ENCODE data around the gene RASSF7.
"Not testable (repeated sequence)": the region's sequence is repeated elsewhere in the genome, so short reads cannot be mapped to it uniquely, and the experiment has no call there.

The RASSF7 gene, protein sequence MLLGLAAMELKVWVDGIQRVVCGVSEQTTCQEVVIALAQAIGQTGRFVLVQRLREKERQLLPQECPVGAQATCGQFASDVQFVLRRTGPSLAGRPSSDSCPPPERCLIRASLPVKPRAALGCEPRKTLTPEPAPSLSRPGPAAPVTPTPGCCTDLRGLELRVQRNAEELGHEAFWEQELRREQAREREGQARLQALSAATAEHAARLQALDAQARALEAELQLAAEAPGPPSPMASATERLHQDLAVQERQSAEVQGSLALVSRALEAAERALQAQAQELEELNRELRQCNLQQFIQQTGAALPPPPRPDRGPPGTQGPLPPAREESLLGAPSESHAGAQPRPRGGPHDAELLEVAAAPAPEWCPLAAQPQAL

DNA sequence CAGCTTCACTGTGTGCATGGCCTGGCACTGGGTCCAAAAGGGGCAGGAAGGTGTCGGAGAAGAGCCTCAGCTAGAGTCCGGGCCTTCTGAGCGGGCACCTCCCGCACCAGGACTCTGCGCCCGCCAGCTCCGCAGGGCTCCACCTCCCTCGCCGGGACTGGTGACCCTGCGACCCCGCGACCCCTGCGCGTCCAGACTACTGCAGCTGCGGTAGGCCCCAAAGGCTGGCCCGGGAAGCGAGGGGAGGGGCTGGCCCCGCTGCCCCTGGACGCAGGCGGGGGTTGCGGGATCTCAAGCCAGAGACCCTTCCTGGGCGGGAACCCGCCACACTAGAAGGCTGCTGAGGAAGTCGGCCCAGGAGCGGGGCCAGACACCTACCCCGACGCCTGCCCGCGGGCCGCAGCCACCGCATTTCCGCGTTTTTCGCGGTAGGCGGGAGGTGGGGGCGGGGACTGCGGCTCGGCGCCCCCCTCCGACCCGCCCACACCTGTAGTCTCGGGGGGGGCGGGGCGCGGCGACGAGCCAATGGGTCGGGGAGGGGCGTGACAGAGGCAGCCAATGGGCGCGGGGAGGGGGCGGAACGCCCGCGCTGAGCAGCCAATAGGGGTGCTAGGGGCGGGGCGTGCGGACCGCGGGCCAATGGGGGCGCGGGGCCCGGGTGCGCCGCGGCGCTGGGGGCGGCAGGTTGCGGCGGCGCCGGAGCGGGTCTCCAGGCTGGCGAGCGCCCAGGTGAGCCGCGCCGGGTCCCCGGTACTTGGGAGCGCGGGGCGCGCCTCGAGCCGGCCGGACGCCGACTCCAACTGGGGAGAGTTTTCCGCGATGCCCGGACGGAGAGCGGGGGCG lies at the start of gene RASSF7, which contains the start of gene LMNTD2:
RASSF7 (plus strand) TSS at position 666 of the 843 bp plus-strand sequence. CDS start 799 bp downstream, outside the sequence.
LMNTD2 (minus strand) TSS at position 434 of the 843 bp plus-strand sequence; CDS start at position 412, 22 bp downstream.
- DNase-seq = peak; percentile 25

DNA sequence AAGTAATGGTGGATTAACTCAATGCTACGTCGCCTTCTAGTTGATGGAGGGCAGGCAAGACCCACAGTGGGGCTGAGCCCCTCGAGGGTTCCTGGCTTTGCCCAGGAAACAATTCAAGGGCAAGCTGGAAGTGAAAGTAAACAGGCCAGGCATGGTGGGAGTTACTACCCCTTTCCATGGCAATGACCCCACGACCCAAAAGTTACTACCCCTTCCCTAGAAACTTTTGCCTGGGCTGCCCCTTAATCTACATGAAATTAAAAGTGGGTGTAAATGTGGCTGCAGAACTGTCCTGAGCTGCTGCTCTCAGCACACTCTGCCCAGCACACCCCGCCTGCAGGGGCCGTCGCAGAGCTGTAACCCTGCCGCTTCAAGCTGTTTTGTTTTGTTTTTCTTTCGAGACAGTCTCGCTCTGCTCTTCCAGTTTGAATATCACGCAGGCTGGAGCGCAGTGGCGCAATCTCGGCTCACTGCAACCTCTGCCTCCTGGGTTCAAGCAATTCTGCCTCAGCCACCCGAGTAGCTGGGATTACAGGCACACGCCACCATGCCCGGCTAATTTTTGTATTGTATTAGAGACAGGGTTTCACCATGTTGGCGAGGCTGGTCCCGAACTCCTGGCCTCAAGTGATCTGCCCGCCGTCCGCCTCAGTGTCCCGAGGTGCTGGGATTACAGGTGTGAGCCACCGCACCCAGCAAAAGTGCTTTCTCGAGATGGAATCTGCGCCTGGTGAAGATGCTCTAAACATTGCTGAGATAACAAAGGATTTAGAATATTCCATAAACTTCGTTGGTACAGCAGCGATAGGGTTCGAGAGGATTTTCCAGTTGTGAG lies 47.8 kb upstream of the RASSF7 start:
- DNase-seq = no peak

DNA sequence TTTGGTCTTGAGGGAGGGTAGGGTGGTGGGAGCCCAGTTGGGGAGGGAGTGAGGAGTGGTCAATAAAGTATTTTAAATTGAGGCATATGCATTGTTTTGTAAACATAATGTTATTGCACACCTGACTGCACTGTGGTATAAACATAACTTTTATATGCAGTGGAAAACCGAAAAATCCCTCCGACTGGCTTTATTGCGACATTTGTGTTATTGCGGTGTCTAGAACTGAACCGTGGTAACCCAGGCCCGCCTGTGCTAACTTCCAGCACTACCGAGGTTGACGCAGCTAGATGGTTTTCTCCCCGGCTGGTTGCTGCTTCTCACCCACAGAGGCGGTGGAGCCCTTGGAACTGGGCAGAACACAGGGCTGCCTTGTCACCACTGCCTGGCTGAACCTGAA lies 46.2 kb upstream of the RASSF7 start:
- DNase-seq = no peak

DNA sequence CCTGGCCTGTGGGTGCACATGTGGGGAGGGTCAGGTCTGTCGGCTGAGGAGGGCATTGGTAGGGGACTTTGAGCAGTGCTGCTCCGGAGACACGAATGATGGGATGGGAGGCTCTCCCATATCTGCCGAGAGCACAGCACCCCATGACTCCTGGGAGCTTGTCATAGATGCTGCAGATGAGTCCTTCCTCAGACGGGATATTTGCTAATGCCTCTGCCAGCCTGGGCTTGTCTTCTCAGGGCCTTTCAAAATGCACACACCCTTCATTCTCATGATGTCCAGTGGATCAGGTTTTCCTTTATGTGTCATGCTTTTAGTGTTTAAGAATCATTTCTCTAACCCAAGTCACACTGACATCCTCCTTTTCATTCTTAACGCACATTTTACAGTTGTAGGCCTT lies 45.6 kb upstream of the RASSF7 start:
- no peak for DNase-seq

DNA sequence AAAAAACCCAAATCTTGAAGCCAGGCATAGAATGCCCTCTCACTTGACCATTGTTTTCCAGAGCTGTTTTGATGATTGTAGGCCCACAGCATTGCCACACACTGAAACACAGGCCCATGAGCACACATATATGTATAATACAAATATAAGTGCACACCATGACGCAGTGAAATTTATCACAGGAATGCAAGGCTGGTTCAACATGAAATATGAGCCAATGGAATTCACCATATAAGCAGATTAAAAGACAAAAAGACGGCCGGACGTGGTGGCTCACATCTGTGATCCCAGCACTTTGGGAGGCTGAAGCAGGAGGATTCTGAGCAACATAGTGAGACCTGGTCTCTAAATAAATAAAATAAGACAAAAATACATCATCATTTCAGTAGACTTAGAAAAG lies 44.4 kb upstream of the RASSF7 start:
- no peak for DNase-seq

DNA sequence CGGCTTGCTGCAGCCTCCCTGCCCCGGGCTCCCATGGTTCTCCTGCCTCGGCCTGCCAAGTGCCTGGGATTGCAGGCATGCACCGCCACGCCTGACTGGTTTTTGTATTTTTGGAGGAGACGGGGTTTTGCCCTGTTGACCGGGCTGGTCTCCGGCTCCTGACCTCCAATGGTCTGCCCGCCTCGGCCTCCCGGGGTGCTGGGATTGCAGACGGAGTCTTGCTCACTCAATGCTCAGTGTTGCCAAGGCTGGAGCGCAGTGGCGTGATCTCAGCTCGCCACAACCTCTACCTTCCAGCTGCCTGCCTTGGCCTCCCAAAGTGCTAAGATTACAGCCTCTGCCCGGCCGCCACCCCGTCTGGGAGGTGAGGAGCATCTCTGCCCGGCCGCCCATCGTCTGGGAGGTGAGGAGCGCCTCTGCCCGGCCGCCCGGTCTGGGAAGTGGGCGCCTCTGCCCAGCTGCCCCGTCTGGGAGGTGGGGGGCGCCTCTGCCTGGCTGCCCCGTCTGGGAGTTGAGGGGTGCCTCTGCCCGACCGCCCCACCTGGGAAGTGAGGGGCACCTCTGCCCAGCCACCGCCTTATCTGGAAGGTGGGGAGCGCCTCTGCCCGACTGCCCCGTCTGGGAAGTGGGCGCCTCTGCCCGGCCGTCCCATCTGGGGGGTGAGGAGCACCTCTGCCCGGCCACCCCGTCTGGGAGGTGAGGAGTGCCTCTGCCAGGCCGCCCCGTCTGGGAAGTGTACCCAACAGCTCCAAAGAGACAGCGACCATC lies 43.7 kb upstream of the RASSF7 start:
- not testable (repeated sequence) for DNase-seq

DNA sequence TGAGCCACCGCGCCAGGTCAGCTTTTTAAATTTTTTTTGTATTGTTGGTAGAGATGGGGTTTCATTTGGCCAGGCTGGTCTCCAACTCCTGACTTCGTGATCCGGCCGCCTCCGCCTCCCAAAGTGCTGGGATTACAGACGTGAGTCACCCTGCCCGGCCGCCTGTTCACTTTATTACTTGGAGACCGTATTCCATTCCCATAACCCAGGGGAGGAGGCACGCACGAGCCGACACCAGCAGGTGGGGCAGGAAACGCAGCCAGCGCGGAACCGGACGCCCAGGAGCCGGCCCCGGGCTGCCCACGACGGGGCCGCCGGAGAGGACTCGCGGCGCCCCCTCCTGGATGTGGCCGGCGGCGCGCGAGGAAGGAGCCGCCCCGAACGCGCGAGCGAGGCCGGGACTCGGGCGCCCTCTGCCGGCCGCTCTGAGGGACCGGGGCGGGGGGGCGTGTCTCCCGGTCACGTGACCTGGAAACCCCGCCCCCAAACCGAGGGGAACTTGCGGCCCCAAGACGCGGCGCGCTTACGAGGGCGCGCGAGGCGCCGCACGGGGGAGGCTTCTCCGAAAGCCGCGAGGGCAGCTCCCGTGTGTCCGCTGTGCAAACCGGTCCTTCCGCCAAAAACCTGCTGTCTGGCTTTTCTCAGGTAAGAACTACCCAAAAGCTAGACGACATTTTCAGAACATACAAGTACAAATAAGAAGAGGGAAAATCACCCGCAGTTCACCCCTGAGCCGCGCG lies 42.1 kb upstream of the RASSF7 start:
- DNase-seq = peak; percentile 78

DNA sequence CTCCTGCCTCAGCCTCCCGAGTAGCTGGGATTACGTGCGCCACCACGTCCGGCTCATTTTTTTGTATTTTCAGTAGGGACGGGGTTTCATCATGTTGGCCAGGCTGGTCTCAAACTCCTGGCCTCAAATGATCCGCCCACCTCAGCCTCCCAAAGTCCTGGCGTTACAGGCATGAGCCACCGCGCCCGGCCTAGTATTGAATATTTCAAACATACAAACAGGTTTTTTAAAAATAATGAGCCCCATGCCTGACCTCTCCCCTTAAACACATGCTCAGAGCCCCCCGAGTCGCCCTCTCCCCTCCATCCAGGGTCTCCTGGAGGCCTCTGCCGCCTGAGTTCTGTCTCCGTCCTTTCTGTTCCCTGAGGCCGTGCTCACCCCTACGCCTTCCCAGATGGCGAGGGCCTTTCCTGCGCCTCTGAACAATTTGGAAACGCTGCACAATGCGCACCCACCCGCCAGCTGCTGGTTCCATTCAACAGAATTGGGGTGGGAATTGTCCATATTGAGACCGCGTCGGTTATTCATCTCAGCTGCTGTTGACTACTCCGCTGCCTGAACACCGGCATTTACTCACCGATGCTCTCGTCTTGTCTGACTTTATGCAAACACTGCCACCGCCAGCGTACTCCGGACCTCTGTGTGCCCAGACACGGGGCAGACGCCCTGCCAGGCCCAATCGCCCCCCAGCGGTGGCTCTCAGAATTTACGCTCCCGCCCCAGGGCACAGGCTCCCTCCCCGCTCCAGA lies 40.2 kb upstream of the RASSF7 start:
- DNase-seq = no peak

DNA sequence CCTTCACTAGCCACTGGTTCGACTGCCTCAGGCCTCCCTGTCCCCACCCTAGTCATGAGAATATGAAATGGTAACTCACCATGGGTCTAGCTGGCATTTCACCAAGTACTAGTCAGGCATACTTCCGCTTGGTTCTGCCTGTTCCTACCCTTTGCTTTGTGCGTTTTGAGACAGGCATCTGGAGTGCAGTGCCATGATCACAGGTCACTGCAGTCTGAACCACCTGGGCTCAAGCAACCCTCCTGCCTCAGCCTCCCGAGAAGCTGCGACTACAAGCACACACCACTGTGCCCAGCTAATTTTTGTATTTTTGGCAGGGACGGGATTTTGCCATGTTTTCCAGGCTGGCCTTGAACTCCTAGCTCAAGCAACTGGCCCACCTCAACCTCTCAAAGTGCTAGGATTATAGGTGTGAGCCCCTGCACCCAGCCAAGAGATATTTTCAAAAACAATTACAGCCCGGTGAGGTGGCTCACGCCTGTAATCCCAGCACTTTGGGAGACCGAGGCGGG lies 39.5 kb upstream of the RASSF7 start:
- no peak for DNase-seq

DNA sequence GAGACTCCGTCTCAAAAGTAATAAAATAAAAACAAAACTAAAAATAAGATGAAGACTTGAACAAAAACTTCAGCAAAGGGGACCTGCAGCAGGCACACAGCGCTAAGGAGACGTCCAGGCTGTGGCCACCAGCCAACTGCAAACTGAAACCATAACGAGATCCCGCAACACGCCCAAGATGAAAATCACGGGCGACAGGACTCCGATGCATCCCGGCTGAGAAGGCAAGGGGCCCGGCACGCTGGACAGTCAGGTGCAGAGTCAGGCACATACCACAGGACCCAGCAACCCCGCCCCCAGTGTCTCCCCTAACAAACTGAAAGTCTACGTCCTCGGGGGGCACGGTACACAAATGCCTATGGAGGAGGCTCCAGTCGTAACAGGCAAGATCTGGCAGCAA lies 34.6 kb upstream of the RASSF7 start:
- no peak for DNase-seq

DNA sequence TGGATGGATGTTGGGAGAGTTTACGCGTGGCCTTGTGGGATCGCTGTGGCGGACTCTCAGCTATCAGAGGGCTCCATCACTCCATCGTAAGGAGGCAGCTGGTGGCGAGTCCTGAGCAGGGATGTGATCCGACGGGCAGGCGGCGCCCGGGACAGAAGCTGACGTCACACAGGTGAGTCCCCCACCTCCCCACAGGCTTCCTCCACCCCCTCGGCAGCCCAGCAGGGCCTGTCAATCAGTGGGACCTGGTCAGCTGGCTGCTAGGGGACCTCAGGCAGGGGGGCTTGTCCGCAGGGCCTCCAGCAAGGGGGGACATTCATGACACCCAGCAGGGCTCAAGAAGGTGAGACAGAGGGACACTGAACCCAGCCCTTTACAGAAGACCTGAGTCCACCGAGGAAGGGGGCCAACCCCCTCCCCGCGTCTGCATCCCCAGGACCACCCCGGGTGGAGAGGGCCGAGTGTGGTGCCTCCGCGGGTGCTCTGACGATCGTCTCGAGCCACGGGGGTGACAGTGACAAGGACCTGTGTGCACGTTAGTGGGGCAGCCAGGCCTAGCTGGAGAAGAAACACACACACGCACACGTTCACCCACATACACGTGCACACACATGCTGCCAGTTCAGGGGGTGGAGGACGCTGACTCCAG lies 32.5 kb upstream of the RASSF7 start:
- DNase-seq = no peak

DNA sequence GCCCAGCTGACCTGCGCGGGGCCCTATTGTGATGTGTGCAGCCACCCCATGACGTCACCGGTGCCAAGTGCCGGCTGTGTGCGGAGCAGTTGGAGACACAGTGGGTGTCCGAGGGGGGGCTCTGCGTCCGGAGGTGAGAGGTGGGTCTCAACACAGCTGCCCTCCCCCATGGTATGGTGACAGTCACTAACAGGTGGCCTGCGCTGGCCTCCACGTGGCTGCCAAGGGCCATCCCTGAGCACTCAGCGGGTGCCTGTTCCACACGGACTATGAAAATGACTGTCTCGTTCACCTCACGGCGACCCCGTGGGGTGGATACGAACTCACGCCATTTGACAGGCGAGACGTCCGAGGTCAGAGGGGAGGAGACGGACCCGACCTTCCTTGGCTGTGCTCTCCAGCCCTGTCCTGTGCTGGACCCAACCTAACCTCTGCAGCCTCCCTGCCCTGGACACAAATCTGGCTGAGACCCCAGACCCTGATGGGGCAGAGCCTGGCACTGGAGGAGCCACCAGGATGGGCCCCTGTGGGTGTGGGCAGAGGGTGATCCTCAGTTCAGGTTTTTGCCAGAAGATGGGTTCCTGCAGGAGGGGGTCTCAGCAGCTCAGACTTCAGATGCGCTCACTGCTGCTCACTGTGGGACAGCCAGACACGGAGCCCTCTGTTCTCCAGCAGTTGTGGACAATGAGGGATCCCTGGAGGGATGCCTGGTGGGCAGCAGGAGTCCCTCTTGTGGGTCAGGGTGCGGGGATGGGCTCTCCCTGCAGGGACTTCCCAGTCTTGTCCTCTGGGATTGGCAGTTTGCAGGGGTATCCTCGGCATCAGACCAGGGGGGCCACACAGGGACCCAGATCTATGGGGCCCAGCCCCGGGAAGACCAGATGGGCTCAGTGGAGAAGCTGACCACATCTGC lies 31.7 kb upstream of the RASSF7 start:
- DNase-seq = no peak

DNA sequence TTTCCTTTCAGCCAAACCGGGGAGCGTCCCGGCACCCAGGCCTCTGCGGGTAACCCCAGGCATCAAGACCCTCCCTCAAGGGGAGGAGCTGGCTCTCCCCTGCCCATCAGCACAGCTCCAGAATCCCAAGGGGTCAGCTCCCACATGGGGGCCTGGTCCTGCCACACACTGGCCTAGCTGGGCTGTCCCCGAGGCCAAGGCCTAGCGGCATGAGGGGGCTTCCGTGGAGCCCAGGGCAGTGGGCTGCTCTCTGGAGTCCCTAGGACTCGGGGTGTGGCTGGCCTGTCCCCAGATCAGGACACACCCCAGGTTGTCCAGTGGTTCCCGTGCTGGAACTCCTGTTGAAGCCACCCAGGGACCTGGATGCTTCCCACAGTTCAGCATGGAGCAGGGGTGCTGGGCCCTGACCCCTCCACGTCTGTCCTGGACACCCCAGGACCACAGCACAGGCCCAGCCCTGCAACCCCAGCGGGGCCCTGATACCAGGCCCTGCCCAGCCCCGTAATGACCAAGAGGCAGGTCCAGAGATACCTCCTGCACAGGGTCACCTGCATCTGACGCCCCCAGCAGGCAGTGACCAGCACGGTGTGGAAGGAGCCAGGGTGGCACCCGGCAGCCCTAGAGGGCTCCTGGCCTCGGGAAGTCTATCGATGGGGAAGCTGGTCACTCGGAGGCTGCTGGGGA lies 30.9 kb upstream of the RASSF7 start:
- no peak for DNase-seq

DNA sequence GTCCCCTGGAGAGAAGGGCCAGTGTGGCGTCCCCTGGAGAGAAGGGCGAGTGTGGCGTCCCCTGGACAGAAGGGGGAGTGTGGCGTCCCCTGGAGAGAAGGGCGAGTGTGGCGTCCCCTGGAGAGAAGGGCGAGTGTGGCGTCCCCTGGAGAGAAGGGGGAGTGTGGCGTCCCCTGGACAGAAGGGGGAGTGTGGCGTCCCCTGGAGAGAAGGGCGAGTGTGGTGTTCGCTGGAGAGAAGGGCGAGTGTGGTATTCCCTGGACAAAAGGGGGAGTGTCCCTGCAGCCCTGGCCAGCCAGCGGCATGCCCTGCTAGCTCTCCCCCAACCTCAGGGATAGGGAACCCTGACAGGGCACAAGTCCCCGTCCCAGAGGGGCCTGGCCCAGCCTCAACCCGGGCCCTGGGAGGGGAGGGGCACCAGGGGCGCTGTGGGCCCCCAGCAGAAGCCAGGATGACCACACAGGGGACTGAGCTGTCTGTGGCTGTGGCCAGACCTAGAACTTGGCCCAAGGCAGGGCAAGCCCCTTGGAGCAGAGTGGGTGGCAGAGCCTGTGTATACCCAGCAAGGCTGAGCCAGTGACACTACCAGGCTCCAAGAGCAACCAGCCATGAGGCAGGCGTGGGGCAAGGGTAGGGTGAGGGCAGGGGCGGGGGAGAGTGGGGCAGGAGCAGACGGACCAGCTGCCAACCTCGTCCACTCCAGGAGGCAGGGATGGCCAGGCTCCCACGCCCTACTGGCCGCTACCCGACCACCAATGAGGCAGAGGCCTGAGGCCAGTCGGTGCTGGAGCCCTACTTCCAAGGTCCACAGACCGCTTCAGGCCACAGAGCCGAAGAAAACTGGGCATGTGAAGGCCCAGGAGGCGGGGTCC lies 29.6 kb upstream of the RASSF7 start:
- no peak for DNase-seq

DNA sequence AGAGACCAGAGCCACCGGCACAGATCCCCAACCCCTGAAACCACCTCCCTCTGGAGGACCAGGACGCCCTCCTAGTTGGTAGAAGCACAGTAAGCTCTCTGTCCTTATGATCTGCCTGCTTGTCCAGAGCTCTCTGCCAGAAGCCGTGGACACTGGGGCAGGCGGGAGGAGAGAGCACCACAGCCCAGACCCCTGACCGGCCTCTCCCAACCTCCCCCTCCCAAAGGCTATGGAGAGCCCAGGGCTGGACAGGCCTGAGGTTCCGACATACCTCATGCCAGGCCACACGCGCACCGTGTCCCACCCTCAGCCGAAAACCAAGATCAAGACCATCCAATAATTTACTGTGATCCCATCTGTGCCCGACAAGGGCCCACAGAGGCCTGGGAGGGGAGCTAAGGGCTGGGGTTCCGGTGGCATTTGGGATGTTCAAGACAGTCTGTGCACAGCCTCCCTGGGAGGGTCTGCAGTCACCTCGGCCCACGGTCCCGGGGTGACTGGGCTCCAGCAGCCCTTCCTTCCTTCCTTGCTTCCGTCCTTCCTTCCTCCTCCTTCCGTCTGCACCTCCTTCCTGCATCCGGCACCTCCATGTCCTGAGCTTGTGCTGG lies 28.7 kb upstream of the RASSF7 start:
- no peak for DNase-seq

DNA sequence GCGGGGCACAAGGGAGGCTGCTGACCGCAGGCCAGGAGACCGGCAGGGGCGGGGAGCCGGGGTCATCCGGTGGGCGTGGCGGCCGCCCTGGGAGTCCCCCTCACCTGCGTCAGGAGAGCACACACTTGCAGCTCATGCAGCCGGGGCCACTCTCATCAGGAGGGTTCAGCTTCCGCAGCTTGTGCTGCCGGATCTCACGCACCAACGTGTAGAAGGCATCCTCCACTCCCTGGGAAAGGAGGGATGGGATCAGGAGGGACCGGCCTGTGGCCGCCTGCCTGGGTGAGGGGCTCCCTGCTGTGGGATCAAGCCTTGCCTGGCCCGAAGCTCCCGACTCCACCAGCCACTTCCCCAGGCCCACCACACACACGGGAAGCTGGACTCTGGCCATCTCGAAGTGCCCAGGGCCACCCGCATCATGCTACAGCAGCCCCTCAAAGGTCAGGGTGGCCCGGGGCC lies 28.2 kb upstream of the RASSF7 start:
- DNase-seq = no peak
